RWPE1 (cell line): ENCODE data around the gene SLC24A4.

Experiments
- CTCF ChIA-PET: fragments of 350-600 bp; sonication (Branson Sonifier 250); formaldehyde crosslinking; extraction: SDS; loops from one replicate; lab custom pipeline; 2021; lab: Yijun Ruan, JAX
- POLR2A ChIA-PET: fragments of 400-600 bp; formaldehyde crosslinking; extraction: SDS; loops from one replicate; lab custom pipeline; 2020; ENCODE audit warnings: antibody characterized with exemption; ENCODE audit not compliant: low non-redundant PET; lab: Yijun Ruan, JAX
- DNase-seq: peaks from one replicate; pipeline ENCODE4 v3.0.0; 2012; ENCODE audit warnings: low spot score
- H3K27ac ChIP-seq: fragments of 450-650 bp; 2 replicates; pipeline ENCODE4 v1.5.1; 2017
- CTCF ChIP-seq: fragments of 450-650 bp; conservative IDR thresholded peaks from 2 replicates; pipeline ENCODE4 v1.5.1; 2017; ENCODE audit warnings: low read depth, mild to moderate bottlenecking

The SLC24A4 gene

GRCh38 chr14:92323011-92323915, at the start of gene SLC24A4:
TSS of gene SLC24A4 (plus strand) at chr14:92323165. CDS start at chr14:92323831, 666 bp downstream.
- H3K27ac ChIP-seq = no peak within 1 kb of the TSS
- peak; percentile 25 for DNase-seq
- POLR2A ChIA-PET = no interaction called here
- no peak for TF ChIP-seq CTCF
- CTCF ChIA-PET = interaction anchor here (0.5 to 1.2 kb wide), 6 partner anchors 9 to 470 kb away, joined by 3 to 5 read pairs (median 3); no protein-coding TSS in a partner anchor

GRCh38 chr14:92273166-92273565, 49.8 kb upstream of the SLC24A4 start:
- ChIA-PET CTCF (no interaction called here), POLR2A (no interaction called here)

GRCh38 chr14:92274055-92274454, 48.9 kb upstream of the SLC24A4 start:
- no peak for DNase-seq
- ChIA-PET POLR2A (no interaction called here), CTCF (no interaction called here)
- TF ChIP-seq CTCF = no peak
- no peak overlapping the region for H3K27ac ChIP-seq

More at GRCh38 chr14:92273166-92273565, 49.8 kb upstream of the SLC24A4 start:
- no peak overlapping the region for H3K27ac ChIP-seq
- TF ChIP-seq CTCF = no peak
- DNase-seq = no peak

- ChIA-PET CTCF (no interaction called here), POLR2A (no interaction called here)
- no peak for TF ChIP-seq CTCF
- no peak overlapping the region for H3K27ac ChIP-seq
- DNase-seq = no peak
These were observed 46.9 kb upstream of the SLC24A4 start for GRCh38 chr14:92276074-92276473.

- ChIA-PET POLR2A (no interaction called here), CTCF (no interaction called here)
- H3K27ac ChIP-seq = no peak overlapping the region
These were observed 45.9 kb upstream of the SLC24A4 start for GRCh38 chr14:92277031-92277430.

More at GRCh38 chr14:92277031-92277430, 45.9 kb upstream of the SLC24A4 start:
- DNase-seq = no peak
- TF ChIP-seq CTCF = no peak
